COR-L47 (cell line): Measurements from ENCODE around the gene GCSAML.

ENCODE experiments used
- DNase-seq: peaks from one replicate; lab custom pipeline; 2025; lab: John Stamatoyannopoulos, UW

GCSAML gene

DNA sequence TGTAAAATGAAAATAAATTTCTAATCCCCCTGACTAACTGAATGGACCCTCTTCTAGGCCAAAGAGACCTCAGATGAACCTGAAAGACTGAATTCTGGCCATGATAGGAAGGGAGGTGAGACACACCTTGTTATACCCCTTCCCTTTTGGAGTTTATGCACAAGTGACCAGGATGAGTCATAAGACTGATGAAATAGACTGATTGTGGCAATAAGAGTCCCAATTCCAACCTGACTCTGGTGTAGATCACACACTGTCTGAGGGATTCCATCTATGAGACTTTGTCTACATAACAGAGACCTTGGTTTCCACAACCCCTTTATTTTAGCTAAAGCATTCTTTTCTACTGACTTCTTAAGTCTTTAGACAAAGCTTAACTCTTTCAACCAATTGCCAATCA is 25.7 kb downstream of the GCSAML start:
- DNase-seq, result no peak

DNA sequence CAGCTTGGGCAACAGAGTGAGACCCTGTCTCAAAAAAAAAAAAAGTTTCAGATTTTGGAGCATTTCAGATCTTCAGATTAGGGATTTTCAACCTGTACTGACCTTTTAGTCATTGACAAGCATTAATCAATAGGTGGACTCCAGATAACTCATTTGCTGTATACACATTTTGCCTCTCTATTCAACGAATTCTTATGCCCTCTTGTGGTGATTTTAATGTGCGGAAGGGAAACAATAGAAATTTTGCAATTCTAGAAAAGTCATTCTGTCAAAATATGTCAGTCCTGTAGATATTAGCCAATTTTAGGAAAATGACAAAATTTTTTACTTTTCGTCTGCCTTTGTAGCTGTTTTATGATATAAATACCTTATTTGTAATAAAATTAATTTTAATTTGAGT is 27.6 kb downstream of the GCSAML start:
- no peak for DNase-seq

DNA sequence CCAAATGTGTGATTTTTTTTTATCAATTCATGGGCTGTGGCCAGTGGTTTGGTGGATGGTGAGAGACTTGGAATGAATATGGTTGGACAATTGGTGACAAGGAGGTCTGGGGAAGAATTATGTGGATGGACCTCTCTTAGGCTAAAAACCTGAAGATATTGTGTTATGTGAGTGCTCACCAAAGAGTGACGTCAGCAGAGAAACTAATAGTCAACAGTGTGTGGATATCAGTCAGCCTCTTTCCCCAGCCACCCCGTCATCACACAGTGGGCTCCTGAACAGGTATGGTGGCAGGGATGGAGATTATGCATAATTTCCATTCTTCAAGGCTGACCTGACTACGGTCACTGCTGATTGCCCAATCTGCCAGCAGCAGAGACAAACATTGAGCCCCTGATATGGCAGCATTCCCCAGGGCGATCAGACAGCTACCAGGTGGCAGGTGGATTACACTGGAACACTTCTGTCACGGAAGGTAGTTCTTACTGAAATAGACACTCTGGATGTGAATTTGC is 30.1 kb downstream of the GCSAML start:
- no peak for DNase-seq

DNA sequence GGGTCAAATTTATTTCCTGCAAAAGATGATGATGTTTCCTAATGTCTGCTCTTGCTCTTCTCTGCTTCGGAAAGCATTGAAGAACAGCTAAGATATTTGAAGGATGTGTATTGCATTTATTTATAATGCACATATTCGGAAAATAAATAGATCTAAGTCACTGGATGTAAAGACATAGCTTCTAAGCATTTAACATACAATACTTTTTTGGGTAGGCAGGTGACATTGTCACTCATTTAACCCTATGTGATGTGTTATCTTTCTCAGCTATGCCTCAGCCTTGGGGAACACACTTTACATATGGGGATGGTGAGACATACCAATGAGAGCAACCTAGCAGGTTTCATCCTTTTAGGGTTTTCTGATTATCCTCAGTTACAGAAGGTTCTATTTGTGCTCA is 39.1 kb downstream of the GCSAML start, which contains the start of gene OR2G2:
Gene OR2G2, plus strand, starts transcription at position 301 of the 400 bp plus-strand sequence. Its CDS starts 0 bp downstream, at position 301.
- no peak for DNase-seq

DNA sequence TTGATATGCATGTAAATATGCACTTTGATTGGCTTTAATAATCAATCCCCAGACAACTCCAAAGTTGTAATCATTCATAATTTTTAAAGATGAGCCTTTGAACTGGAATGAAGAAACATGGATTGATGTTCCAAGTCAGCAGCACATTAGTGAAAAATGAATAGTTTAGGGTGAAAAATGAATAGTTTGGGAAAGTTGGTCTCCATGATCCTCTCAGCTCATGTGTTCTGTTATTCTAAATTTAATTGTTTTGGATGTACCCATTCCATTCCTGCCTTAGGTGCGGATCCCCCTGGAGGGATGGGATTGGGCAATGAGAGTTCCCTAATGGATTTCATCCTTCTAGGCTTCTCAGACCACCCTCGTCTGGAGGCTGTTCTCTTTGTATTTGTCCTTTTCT is 56.4 kb downstream of the GCSAML start, which contains the start of gene OR2G3:
Gene OR2G3, plus strand, starts transcription at position 301 of the 400 bp plus-strand sequence. Its CDS starts 0 bp downstream, at position 301.
- DNase-seq, result no peak

DNA sequence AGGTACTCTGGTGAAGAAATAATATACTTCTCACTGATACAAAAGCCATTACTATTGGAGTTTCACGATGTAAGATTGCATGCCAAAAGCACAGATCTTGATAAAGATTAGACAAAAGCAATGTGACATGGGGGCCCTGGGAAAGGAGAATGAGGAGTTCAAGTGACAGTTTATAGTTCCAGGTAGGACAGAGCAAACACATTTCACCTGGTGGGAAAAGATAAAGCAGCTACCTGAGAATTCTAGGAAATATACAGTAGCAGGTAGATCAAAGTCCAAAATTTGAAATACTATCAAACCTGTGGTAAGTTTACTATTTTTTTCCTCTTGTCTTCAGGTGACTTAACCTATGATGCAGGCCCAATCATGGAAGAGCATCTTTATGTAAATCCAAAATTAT is 64.5 kb downstream of the GCSAML start:
- no peak for DNase-seq

DNA sequence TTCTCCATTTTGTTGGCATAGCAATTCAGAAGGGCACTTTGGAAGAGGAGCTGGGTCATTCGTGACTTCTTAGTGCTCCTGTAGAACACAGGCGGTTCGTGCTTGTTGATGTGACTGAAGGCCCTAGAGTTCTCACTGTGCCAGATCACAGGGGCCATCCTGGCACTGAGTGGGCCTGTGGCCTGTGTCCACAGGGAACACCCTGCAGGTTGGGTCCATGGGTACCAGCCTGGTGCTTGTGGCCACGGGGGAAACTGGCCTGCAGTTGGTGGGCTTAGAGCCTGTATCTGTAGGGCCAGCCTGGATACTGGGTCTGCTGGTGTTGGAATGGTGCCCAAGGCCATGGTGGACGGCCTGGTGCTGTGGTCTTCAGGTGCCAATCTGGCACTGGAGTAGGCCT is 65.7 kb downstream of the GCSAML start:
- DNase-seq, result no peak
